Chondrocyte (in vitro differentiated cells): ENCODE results near the gene TYW1B. TPM values are rescaled to one million over a fixed set of nuclear protein-coding genes. Genes with fewer than 3 reads are reported as not detected.
"Not testable (repeated sequence)": the region's sequence is repeated elsewhere in the genome, so short reads cannot be mapped to it uniquely, and the experiment has no call there.

ENCODE experiments used
- DNase-seq: peaks from one replicate; pipeline ENCODE4 v3.0.0; 2021; ENCODE audit warnings: mixed read lengths, low spot score
- H3K27ac Mint-ChIP-seq: one replicate; pipeline ENCODE4 v1.8.0; 2021; ENCODE audit warnings: mild to moderate bottlenecking, moderate library complexity, mixed read lengths; ENCODE audit not compliant: unreplicated experiment
- H3K27me3 Mint-ChIP-seq: 2 replicates; pipeline ENCODE4 v1.8.0; 2021; ENCODE audit warnings: low read depth, mixed read lengths
- H3K36me3 Mint-ChIP-seq: 2 replicates; pipeline ENCODE4 v1.8.0; 2021; ENCODE audit warnings: low read depth, mixed read lengths
- H3K4me1 Mint-ChIP-seq: 2 replicates; pipeline ENCODE4 v1.8.0; 2021; ENCODE audit warnings: low read depth, mild to moderate bottlenecking, mixed read lengths
- H3K4me3 Mint-ChIP-seq: one replicate; pipeline ENCODE4 v1.8.0; 2021; ENCODE audit warnings: mild to moderate bottlenecking, moderate library complexity, mixed read lengths; ENCODE audit not compliant: unreplicated experiment
- H3K9me3 Mint-ChIP-seq: 2 replicates; pipeline ENCODE4 v1.8.0; 2021; ENCODE audit warnings: low read depth, mixed read lengths
- CTCF ChIP-seq: fragments of 200-600 bp; sonication (generic); IDR thresholded peaks from 2 replicates; pipeline ENCODE4 v1.5.0; 2021; ENCODE audit warnings: antibody characterized with exemption, mild to moderate bottlenecking, moderate library complexity
- total RNA-seq: library from RNA; stranded (reverse); gene quantifications from 3 replicates; pipeline ENCODE4 v1.2.1, GENCODE V29; 2021

TYW1B gene
- total RNA-seq, 1 donor from 2014 or later, result 1.2 TPM

- DNase-seq, result no peak
- no peak for TF ChIP-seq CTCF
- Mint-ChIP-seq H3K27me3 (no peaks in the 10 kb centered on the region), H3K36me3 (no peaks in the 10 kb centered on the region), H3K27ac (no peak overlapping the region), H3K4me1 (peaks cover 5% of the 10 kb centered on the region), H3K4me3 (no peak overlapping the region), H3K9me3 (no peaks in the 10 kb centered on the region)
These were observed 205.5 kb downstream of the TYW1B start for GRCh38 chr7:72622532-72622931.

GRCh38 chr7:72621761-72622187 is 206.2 kb downstream of the TYW1B start:
- not testable (repeated sequence) for H3K27me3 Mint-ChIP-seq, DNase-seq, H3K9me3 Mint-ChIP-seq, H3K4me3 Mint-ChIP-seq, H3K36me3 Mint-ChIP-seq, H3K27ac Mint-ChIP-seq, H3K4me1 Mint-ChIP-seq

GRCh38 chr7:72620923-72621322 is 207.1 kb downstream of the TYW1B start:
- H3K9me3 Mint-ChIP-seq, H3K36me3 Mint-ChIP-seq, H3K4me1 Mint-ChIP-seq, H3K27me3 Mint-ChIP-seq, DNase-seq, H3K4me3 Mint-ChIP-seq, H3K27ac Mint-ChIP-seq: not testable (repeated sequence)

GRCh38 chr7:72618435-72619180 is 209.4 kb downstream of the TYW1B start:
- H3K4me3 Mint-ChIP-seq, H3K27ac Mint-ChIP-seq, H3K4me1 Mint-ChIP-seq, H3K27me3 Mint-ChIP-seq, H3K36me3 Mint-ChIP-seq, H3K9me3 Mint-ChIP-seq, DNase-seq: not testable (repeated sequence)

- DNase-seq, H3K27ac Mint-ChIP-seq, H3K36me3 Mint-ChIP-seq, H3K27me3 Mint-ChIP-seq, H3K4me1 Mint-ChIP-seq, H3K4me3 Mint-ChIP-seq, H3K9me3 Mint-ChIP-seq: not testable (repeated sequence)
These were observed 218.2 kb downstream of the TYW1B start for GRCh38 chr7:72609761-72610160.

- H3K4me3 Mint-ChIP-seq, H3K36me3 Mint-ChIP-seq, H3K27me3 Mint-ChIP-seq, H3K4me1 Mint-ChIP-seq, DNase-seq, H3K9me3 Mint-ChIP-seq, H3K27ac Mint-ChIP-seq: not testable (repeated sequence)
These were observed 220.0 kb downstream of the TYW1B start for GRCh38 chr7:72607988-72608387.

- not testable (repeated sequence) for H3K27ac Mint-ChIP-seq, H3K4me3 Mint-ChIP-seq, H3K27me3 Mint-ChIP-seq, DNase-seq, H3K4me1 Mint-ChIP-seq, H3K9me3 Mint-ChIP-seq, H3K36me3 Mint-ChIP-seq
These were observed 222.1 kb downstream of the TYW1B start for GRCh38 chr7:72605863-72606431.

- H3K36me3 Mint-ChIP-seq, H3K4me3 Mint-ChIP-seq, H3K4me1 Mint-ChIP-seq, H3K9me3 Mint-ChIP-seq, DNase-seq, H3K27me3 Mint-ChIP-seq, H3K27ac Mint-ChIP-seq: not testable (repeated sequence)
These were observed 223.0 kb downstream of the TYW1B start for GRCh38 chr7:72604771-72605611.

- H3K27ac Mint-ChIP-seq, H3K9me3 Mint-ChIP-seq, DNase-seq, H3K36me3 Mint-ChIP-seq, H3K4me1 Mint-ChIP-seq, H3K4me3 Mint-ChIP-seq, H3K27me3 Mint-ChIP-seq: not testable (repeated sequence)
These were observed 224.5 kb downstream of the TYW1B start for GRCh38 chr7:72603476-72603875.
